T-cell (primary cell): Measurements from ENCODE around the gene CDC42BPA. TPM values are rescaled to one million over a fixed set of nuclear protein-coding genes. Genes with fewer than 3 reads are reported as not detected.

Experiments
- ATAC-seq, 4 experiments: fragments of 200-7000 bp in 3 of 4; fragments of 150-1000 bp in 1 of 4; cut with Tn5 transposase; replicated peaks in 1 of 4; 1 replicate in 3 of 4; 2 replicates in 1 of 4; pipeline ENCODE4 v1.10.0; 2021; ENCODE audit warnings: moderate library complexity in 3 of 4, mild to moderate bottlenecking in 2 of 4, moderate number of reproducible peaks in 1 of 4
- CTCF ChIA-PET, 2 donors: fragments of 300-600 bp; sonication (Branson Sonifier 250); formaldehyde crosslinking; loops; one replicate each; lab custom pipeline; 2022; ENCODE audit warnings: antibody characterized with exemption in 2 of 2; lab: Charles Lee
- POLR2A ChIA-PET, 2 donors: fragments of 300-600 bp; sonication (Branson Sonifier 250); formaldehyde crosslinking; loops; one replicate each; lab custom pipeline; 2022; ENCODE audit warnings: antibody characterized with exemption in 2 of 2; lab: Charles Lee
- DNase-seq, 35 experiments: peaks; one replicate each; pipeline versions ENCODE4 v3.0.0 to v3.0.0-alpha.2; 2013 to 2023
- H3K27ac ChIP-seq: one replicate; pipeline ENCODE4 v1.5.1; 2013; ENCODE audit warnings: low read length
- H3K27me3 ChIP-seq, 2 experiments: replicated peaks in 1 of 2; 1 replicate in 1 of 2; 2 replicates in 1 of 2; pipeline versions ENCODE4 v1.6.1 to v1.7.0; 2013; ENCODE audit warnings: low read length in 1 of 2, mixed read lengths in 1 of 2; ENCODE audit not compliant: control insufficient read depth in 2 of 2, insufficient read depth in 2 of 2; ENCODE audit errors: extremely low read depth in 1 of 2
- H3K36me3 ChIP-seq, 2 donors: 1 replicate in 1 of 2; 2 replicates in 1 of 2; pipeline versions ENCODE4 v1.6.1 to v1.7.0; 2013; ENCODE audit warnings: low read length in 1 of 2; ENCODE audit not compliant: control insufficient read depth in 2 of 2, insufficient read depth in 1 of 2; ENCODE audit errors: extremely low read depth in 1 of 2
- H3K4me1 ChIP-seq, 2 experiments: 1 replicate in 1 of 2; 2 replicates in 1 of 2; pipeline versions ENCODE4 v1.6.1 to v1.7.0; 2013; ENCODE audit warnings: low read length in 2 of 2, mixed read lengths in 1 of 2; ENCODE audit not compliant: insufficient read depth in 2 of 2, control insufficient read depth in 1 of 2; ENCODE audit errors: extremely low read depth in 1 of 2
- H3K4me3 ChIP-seq, 2 donors: 1 replicate in 1 of 2; 2 replicates in 1 of 2; pipeline versions ENCODE4 v1.5.1 to v1.7.0; 2013; ENCODE audit warnings: mild to moderate bottlenecking in 2 of 2, low read length in 1 of 2, moderate library complexity in 1 of 2; ENCODE audit not compliant: control insufficient read depth in 1 of 2; ENCODE audit errors: extremely low read depth in 1 of 2
- H3K9me3 ChIP-seq: 2 replicates; pipeline ENCODE4 v1.7.0; 2013
- H3K27ac Mint-ChIP-seq, 2 donors: one replicate each; pipeline ENCODE4 v1.8.0; 2020 to 2021; ENCODE audit warnings: mild to moderate bottlenecking in 2 of 2, mixed read lengths in 2 of 2
- H3K27me3 Mint-ChIP-seq, 2 donors: one replicate each; pipeline ENCODE4 v1.8.0; 2021 to 2022; ENCODE audit warnings: mixed read lengths in 2 of 2
- H3K36me3 Mint-ChIP-seq: one replicate; pipeline ENCODE4 v1.8.0; 2021; ENCODE audit warnings: mixed read lengths
- H3K4me1 Mint-ChIP-seq, 3 donors: one replicate each; pipeline ENCODE4 v1.8.0; 2020 to 2022; ENCODE audit warnings: mixed read lengths in 3 of 3, mild to moderate bottlenecking in 1 of 3
- H3K4me3 Mint-ChIP-seq, 3 donors: one replicate each; pipeline ENCODE4 v1.8.0; 2020 to 2022; ENCODE audit warnings: mild to moderate bottlenecking in 3 of 3, mixed read lengths in 3 of 3, moderate library complexity in 3 of 3
- H3K9me3 Mint-ChIP-seq, 3 donors: one replicate each; pipeline ENCODE4 v1.8.0; 2020 to 2022; ENCODE audit warnings: mixed read lengths in 3 of 3
- WGBS: methylation state at CpG from one replicate; pipeline ENCODE4 v1.1.5; 2013; ENCODE audit warnings: missing lambda C conversion rate; ENCODE audit not compliant: insufficient coverage; 5-methylcytosine and 5-hydroxymethylcytosine counted together
- total RNA-seq, 35 experiments: library from RNA in 6 of 35; stranded (reverse) in 6 of 35; fragments of 120-200 nt in 1 of 35; gene quantifications; one replicate each; pipeline versions ENCODE4 v1.2.1 to v1.2.4 and lab custom pipeline; 2013 to 2026

The CDC42BPA gene
- total RNA-seq, 5 donors from 2014 or later (not counting 1 experiment from before 2014, with no cell fraction given) = 0.33 to 1.6 (median 0.86) TPM

DNA sequence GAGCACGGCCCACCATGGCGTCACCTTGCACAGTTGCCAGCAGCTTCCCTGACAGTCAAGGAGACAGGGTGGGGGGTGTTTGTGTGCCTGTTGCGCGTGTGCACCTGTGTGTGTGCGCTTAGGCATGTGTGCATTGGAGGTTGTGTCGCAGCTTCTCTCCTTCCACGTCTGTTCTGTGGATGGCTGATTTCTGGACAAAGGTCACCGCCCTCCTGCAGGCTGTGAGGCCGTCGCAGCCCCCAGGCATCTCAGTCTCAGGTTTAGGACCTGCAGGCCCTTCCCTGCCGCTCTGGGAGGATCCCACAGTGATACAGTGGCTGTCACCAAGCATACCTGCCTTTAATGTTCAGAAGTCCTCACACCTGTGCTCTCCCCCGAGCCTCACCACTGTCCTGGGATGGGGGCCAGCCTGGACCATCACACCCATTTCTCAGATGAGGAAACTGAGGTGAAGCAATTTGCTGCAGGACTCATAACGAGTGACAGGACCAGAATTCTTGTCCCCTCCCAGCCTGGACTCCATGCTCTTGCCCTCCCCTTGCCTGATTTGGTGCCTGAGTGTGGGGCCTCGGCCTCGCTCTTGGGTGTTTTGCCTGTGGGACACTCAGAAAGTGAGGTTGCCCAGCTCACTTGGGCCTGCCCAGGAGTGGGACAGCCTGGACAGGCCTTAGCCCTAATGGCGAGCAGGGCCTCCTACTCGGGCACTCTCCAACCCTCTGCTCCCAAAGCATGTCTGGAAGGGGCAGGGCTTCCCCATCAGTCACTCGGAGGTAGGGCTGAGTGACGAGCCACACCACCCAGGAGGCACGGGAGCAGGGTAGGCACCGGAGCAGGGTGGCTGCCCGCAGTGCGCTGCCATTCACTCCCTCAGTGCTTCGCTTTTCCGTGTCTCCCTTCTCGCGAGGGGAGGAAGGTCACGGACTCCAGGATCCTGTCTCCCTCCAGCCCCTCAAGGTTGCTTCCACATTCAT, 355.6 kb downstream of the CDC42BPA start:
- CTCF ChIA-PET = no interaction called here
- POLR2A ChIA-PET = no interaction called here
- DNase-seq (no peak), ATAC-seq (no peak)
- Histone ChIP-seq H3K9me3 (no peaks in the 10 kb centered on the region), H3K4me3 (no peak overlapping the region), H3K27me3 (no peaks in the 10 kb centered on the region), H3K36me3 (peaks cover 16 to 22% of the 10 kb centered on the region in 2 donors), H3K4me1 (peaks cover 0 to 6% of the 10 kb centered on the region in 2 experiments), H3K27ac (no peak overlapping the region)
- Mint-ChIP-seq H3K36me3 (peaks cover 34% of the 10 kb centered on the region), H3K4me1 (peaks cover 20 to 28% (median 22%) of the 10 kb centered on the region in 3 donors), H3K27ac (no peak overlapping the region), H3K27me3 (no peaks in the 10 kb centered on the region), H3K9me3 (no peaks in the 10 kb centered on the region), H3K4me3 (no peak overlapping the region)
- WGBS = 97% methylated on average over 26 of the region's 28 CpGs

DNA sequence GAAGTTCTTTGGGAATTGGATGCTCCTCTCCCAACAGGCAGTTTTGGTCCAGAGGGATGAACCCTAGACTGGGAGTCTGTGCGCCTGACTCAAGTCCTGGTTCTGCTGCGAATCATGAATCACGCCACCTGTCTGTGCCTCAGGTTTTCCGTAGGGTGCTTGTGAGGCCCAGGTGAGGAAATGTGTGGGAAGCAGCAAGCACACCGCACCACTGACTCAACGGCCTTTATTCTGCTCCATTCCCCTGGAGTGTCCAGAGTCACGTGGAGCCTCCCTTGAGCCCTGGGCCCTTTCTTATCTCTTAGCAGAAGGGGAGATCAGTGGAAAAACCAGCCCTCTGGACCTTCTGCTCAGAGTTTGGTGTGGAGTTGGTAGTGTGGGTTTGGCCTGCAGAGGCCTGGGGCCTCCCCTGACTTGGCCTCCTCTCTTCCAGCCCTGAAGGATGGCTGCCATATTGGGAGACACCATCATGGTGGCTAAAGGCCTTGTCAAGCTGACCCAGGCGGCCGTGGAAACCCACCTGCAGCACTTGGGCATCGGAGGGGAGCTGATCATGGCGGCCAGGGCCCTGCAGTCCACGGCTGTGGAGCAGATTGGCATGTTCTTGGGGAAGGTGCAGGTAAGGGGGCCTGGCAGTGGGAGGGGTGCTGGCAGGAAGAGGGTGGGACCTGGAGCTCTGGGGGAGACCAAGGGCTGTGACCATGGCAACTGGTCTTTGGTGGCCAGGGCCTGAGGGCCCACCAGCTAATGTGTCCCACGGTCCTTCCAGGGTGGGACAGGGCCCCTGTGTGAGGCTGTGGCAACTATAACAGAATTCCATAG, 357.1 kb downstream of the CDC42BPA start:
- DNase-seq = no peak
- Histone ChIP-seq H3K4me3 (no peak overlapping the region), H3K4me1 (peaks cover 0 to 6% of the 10 kb centered on the region in 2 experiments), H3K9me3 (no peaks in the 10 kb centered on the region), H3K36me3 (peaks cover 16% of the 10 kb centered on the region in 2 donors), H3K27ac (no peak overlapping the region), H3K27me3 (no peaks in the 10 kb centered on the region)
- no peak for ATAC-seq
- 90% methylated on average over 12 of the region's 13 CpGs for WGBS
- H3K27ac Mint-ChIP-seq = no peak overlapping the region
- H3K9me3 Mint-ChIP-seq = no peaks in the 10 kb centered on the region
- no peaks in the 10 kb centered on the region for H3K27me3 Mint-ChIP-seq
- peaks cover 25 to 31% (median 26%) of the 10 kb centered on the region in 3 donors for H3K4me1 Mint-ChIP-seq
- peaks cover 25% of the 10 kb centered on the region for H3K36me3 Mint-ChIP-seq
- H3K4me3 Mint-ChIP-seq = no peak overlapping the region
- ChIA-PET CTCF (no interaction called here), POLR2A (no interaction called here)

DNA sequence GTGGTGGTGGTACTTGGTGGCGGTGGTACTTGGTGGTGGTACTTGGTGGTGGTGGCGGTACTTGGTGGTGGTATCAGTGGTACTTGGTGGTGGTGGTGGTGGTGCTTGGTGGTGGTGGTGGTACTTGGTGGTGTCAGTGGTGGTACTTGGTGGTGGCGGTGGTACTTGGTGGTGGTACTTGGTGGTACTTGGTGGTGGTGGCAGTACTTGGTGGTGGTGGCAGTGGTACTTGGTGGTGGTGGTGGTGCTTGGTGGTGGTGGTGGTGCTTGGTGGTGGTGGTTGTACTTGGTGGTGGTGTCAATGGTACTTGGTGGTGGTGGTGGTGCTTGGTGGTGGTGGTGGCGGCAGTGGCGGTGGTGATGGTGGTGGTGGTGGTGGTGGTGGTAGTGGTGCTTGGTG, 358.0 kb downstream of the CDC42BPA start:
- 80% methylated on average over 4 of the region's 5 CpGs for WGBS
- Histone ChIP-seq H3K27me3 (no peaks in the 10 kb centered on the region), H3K27ac (no peak overlapping the region), H3K4me1 (peaks cover 0 to 6% of the 10 kb centered on the region in 2 experiments), H3K4me3 (no peak overlapping the region), H3K36me3 (peaks cover 8 to 16% of the 10 kb centered on the region in 2 donors), H3K9me3 (no peaks in the 10 kb centered on the region)
- Mint-ChIP-seq H3K27ac (no peak overlapping the region), H3K36me3 (peaks cover 21% of the 10 kb centered on the region), H3K4me1 (peaks cover 25 to 31% (median 26%) of the 10 kb centered on the region in 3 donors), H3K27me3 (no peaks in the 10 kb centered on the region), H3K4me3 (no peak overlapping the region), H3K9me3 (no peaks in the 10 kb centered on the region)
- POLR2A ChIA-PET = no interaction called here
- CTCF ChIA-PET = no interaction called here
- ATAC-seq (no peak), DNase-seq (no peak)

DNA sequence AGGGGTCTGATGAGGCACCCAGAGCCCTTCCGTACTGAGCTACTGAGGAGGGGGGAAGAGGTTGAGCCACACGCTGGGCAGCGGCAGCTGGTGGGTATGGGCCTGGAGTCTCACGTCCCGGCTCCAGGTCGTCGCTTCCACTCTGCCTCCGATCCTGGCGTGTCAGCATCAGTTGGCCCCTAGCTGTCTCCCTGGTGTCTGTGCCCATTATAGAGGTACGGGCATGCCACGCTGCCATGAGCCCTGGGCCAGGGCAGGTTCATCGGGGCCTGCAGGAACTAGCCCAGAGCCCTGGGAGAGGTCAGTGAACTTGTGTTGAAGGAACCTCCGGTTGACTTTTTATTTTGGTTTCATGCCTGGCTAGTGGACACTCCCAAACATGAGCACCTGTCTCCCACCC, 360.0 kb downstream of the CDC42BPA start:
- H3K4me1 Mint-ChIP-seq = peaks cover 36 to 39% (median 37%) of the 10 kb centered on the region in 3 donors
- Histone ChIP-seq H3K4me1 (peaks cover 0 to 5% of the 10 kb centered on the region in 2 experiments), H3K27ac (no peak overlapping the region), H3K27me3 (no peaks in the 10 kb centered on the region), H3K4me3 (no peak overlapping the region), H3K36me3 (peaks cover 6 to 10% of the 10 kb centered on the region in 2 donors), H3K9me3 (no peaks in the 10 kb centered on the region)
- DNase-seq = no peak
- no peak overlapping the region for H3K27ac Mint-ChIP-seq
- H3K36me3 Mint-ChIP-seq = peaks cover 22% of the 10 kb centered on the region
- CTCF ChIA-PET = no interaction called here
- H3K27me3 Mint-ChIP-seq = no peaks in the 10 kb centered on the region
- POLR2A ChIA-PET = no interaction called here
- 99% methylated on average over 9 of the region's 13 CpGs for WGBS
- no peak overlapping the region for H3K4me3 Mint-ChIP-seq
- ATAC-seq = no peak
- H3K9me3 Mint-ChIP-seq = no peaks in the 10 kb centered on the region

DNA sequence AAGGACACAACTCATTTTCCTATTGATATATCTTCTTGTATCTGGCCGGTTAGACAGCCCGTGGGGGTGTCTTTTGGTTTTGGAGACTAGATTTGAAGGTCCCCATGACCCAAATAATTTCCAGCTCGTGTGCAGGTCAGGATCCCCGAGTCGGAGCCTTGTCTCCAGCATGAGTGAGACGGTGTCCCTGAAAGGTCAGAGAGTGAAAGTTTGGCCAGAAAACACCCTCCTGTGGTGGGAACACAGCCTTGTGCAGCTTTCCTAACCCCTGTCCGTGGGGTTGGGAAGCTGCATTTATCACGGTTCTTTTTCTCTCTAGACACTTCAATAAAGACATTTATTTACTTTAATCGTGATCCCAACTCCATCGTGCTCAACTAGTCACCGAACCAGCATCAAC, 360.6 kb downstream of the CDC42BPA start:
- POLR2A ChIA-PET = no interaction called here
- CTCF ChIA-PET = no interaction called here
- Histone ChIP-seq H3K27ac (no peak overlapping the region), H3K4me3 (no peak overlapping the region), H3K36me3 (peaks cover 6 to 9% of the 10 kb centered on the region in 2 donors), H3K9me3 (no peaks in the 10 kb centered on the region), H3K4me1 (peaks cover 0 to 3% of the 10 kb centered on the region in 2 experiments), H3K27me3 (no peaks in the 10 kb centered on the region)
- Mint-ChIP-seq H3K27me3 (no peaks in the 10 kb centered on the region), H3K9me3 (no peaks in the 10 kb centered on the region), H3K4me3 (no peak overlapping the region), H3K36me3 (peaks cover 24% of the 10 kb centered on the region), H3K4me1 (peaks cover 37 to 43% (median 40%) of the 10 kb centered on the region in 3 donors), H3K27ac (no peak overlapping the region)
- DNase-seq (no peak), ATAC-seq (no peak)
- 97% methylated on average over 9 of the region's 11 CpGs for WGBS

DNA sequence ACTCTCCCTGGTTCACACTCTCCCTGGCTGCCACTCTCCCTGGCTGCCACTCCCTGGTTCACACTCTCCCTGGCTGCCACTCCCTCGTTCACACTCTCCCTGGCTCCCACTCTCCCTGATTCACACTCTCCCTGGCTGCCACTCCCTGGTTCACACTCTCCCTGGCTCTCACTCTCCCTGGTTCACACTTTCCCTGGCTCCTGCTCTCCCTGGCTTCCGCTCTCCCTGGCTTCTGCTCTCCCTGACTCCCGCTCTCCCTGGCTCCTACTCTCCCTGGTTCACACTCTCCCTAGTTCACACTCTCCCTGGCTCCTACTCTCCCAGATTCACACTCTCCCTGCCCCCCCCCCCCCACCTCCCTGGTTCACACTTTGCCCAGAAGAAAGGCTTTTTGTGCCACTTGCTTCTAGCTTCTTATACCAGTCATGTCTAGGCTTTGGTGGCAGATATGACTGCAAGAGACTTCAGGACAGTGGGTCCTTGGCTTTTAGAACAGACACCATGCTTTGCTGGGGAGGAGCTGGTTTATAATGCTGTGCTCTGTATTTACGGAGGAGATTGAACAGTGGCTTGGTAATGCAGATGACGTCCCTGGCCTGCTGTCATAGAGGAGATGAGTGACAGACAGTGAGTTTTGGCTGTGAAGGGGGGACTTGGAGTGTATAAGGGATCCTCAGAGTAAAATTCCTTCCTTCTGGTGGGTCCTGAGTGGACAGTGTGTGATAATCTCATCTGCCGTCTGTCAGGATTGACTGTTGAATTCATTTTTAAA, 361.2 kb downstream of the CDC42BPA start:
- Mint-ChIP-seq H3K27me3 (no peaks in the 10 kb centered on the region), H3K4me3 (no peak overlapping the region), H3K36me3 (peaks cover 25% of the 10 kb centered on the region), H3K9me3 (no peaks in the 10 kb centered on the region), H3K27ac (no peak overlapping the region), H3K4me1 (peaks cover 38 to 43% (median 41%) of the 10 kb centered on the region in 3 donors)
- WGBS = 88% methylated on average over 5 of the region's 6 CpGs
- CTCF ChIA-PET = no interaction called here
- H3K27me3 ChIP-seq = no peaks in the 10 kb centered on the region
- ATAC-seq (no peak), DNase-seq (no peak)
- no peak overlapping the region for H3K27ac ChIP-seq
- peaks cover 4% of the 10 kb centered on the region in 2 donors for H3K36me3 ChIP-seq
- POLR2A ChIA-PET = no interaction called here
- no peaks in the 10 kb centered on the region for H3K9me3 ChIP-seq
- H3K4me1 ChIP-seq = peaks cover 0 to 3% of the 10 kb centered on the region in 2 experiments
- H3K4me3 ChIP-seq = no peak overlapping the region
